Measurements from ENCODE around the gene INKA2. TPM values are rescaled to one million over a fixed set of nuclear protein-coding genes. Genes with fewer than 3 reads are reported as not detected.
A peak's percentile ranks its signal among the peaks of the same experiment; 100 is the strongest.

INKA2 gene
- total and polyA plus RNA-seq, 11 donors, result 9.0 to 33.2 (median 14.0) TPM

DNA sequence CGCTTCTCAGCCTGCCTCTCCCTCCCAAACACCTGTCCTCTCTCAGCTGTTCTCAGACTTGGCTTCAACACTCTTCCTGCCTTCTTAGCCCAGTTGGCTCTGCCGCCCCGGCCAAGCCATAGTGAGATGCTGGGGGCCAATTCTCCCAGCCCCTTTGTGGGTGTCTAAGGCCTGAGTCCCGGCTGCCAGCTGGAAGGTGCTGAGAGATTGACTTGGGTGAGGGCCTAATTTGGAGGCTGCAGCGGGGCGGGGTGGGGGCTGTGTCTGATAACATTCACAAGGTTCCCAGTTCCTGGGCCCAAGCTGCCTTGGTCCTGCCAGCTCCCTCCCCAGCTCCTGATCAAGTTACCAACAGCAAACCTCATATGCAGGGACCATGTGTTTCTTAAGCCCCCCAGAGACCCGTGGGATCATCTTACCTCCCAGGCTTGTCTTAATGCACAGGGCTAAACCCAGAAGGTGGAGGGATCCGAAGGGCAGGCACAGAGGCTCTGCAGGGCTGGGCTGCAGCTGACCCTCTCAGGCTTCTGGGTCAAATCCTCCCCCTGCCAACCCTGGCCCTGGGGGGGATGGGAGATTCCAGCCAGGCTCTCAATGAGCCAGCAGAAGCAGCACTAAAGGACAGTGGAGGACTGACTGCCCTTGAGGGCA lies 9.8 kb downstream of the INKA2 start:
- intact Hi-C loops (cut with DNase I), result no loop called here
- H3K9me3 ChIP-seq, result no peaks in the 10 kb centered on the region
- H3K36me3 ChIP-seq, result peaks cover 0 to 17% (median 10%) of the 10 kb centered on the region in 9 donors
- H3K27me3 ChIP-seq, result no peaks in the 10 kb centered on the region
- WGBS, 4 donors, result 25 to 45% (median 33%) methylated on average over 7 to 8 of the region's 8 CpGs
- peaks cover 12 to 99% (median 64%) of the 10 kb centered on the region in 12 donors for H3K4me1 ChIP-seq
- TF ChIP-seq POLR2A (IDR thresholded peaks at IDR 0.05) (no peak), CTCF (IDR thresholded peaks at IDR 0.05) (no peak)
- DNase-seq (peak; percentile 52 to 86 (median 76)), ATAC-seq (peak; percentile 29 to 71 (median 46))
- peak overlapping the region; percentile 49 to 89 (median 76) for H3K27ac ChIP-seq
- no peak overlapping the region for H3K4me3 ChIP-seq

GRCh38 chr1:111727056-111727455 lies 12.1 kb downstream of the INKA2 start:
- Histone ChIP-seq H3K27me3 (no peaks in the 10 kb centered on the region), H3K4me1 (peaks cover 2 to 100% (median 61%) of the 10 kb centered on the region in 12 donors), H3K27ac (peak overlapping the region in 1 of 12 donors; percentile 12), H3K36me3 (peaks cover 0 to 17% (median 10%) of the 10 kb centered on the region in 9 donors), H3K9me3 (no peaks in the 10 kb centered on the region), H3K4me3 (no peak overlapping the region)
- no peak for DNase-seq
- intact Hi-C loops (cut with DNase I), result no loop called here
- WGBS, 4 donors, result 80 to 89% (median 84%) methylated on average over 15 to 18 of the region's 18 CpGs
- no peak for ATAC-seq
- TF ChIP-seq CTCF (IDR thresholded peaks at IDR 0.05) (no peak), POLR2A (IDR thresholded peaks at IDR 0.05) (no peak)

DNA sequence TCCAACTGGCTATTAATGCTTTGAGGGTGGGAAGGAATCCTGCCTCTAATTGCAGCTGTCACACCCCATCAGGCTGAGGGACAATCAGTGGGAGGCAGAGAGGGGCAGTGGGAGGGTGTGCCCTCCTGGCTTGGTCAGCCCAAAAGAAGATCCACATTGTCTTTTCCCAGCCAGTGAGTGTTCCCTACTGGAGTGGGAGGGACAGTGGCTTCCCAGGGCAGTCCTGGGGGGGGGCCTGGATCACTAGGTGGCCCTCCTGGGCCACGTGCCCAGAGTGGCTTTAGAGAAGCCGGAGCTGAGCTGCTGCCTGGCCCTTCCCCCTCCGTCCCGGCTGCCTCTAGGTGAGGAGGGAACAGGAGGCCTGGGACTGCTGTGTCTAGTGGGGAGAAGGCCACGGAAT lies 14.0 kb downstream of the INKA2 start:
- Histone ChIP-seq H3K9me3 (no peaks in the 10 kb centered on the region), H3K27ac (peak overlapping the region in 8 of 12 donors; percentile 3 to 62 (median 38)), H3K4me3 (no peak overlapping the region), H3K4me1 (peaks cover 13 to 100% (median 60%) of the 10 kb centered on the region in 12 donors), H3K36me3 (peaks cover 0 to 17% (median 10%) of the 10 kb centered on the region in 9 donors), H3K27me3 (no peaks in the 10 kb centered on the region)
- peak; percentile 57 to 86 (median 71) for ATAC-seq
- peak; percentile 74 to 89 (median 77) for DNase-seq
- TF ChIP-seq CTCF (IDR thresholded peaks at IDR 0.05) (no peak), POLR2A (IDR thresholded peaks at IDR 0.05) (no peak)
- WGBS, 4 donors, result 18 to 32% (median 29%) methylated on average over 5 of the region's 5 CpGs
- intact Hi-C loops (cut with DNase I), result no loop called here

- Histone ChIP-seq H3K27me3 (no peaks in the 10 kb centered on the region), H3K36me3 (peaks cover 0 to 17% (median 10%) of the 10 kb centered on the region in 9 donors), H3K4me3 (no peak overlapping the region), H3K9me3 (no peaks in the 10 kb centered on the region), H3K27ac (peak overlapping the region in 2 of 12 donors; percentile 5 to 9), H3K4me1 (peaks cover 13 to 100% (median 60%) of the 10 kb centered on the region in 12 donors)
- ATAC-seq (no peak), DNase-seq (no peak)
- intact Hi-C loops (cut with DNase I), result no loop called here
- no peak for TF ChIP-seq CTCF (IDR thresholded peaks at IDR 0.05)
- TF ChIP-seq POLR2A (IDR thresholded peaks at IDR 0.05), result no peak
- 53 to 69% (median 58%) methylated on average over 1 of the region's 1 CpG for WGBS, 4 donors
These were observed 15.3 kb downstream of the INKA2 start for GRCh38 chr1:111723871-111724270.
